Panc1 (cell line): ENCODE results near the gene JMJD1C.

ENCODE experiments used
- CTCF ChIP-seq: fragments of 450-650 bp; IDR thresholded peaks from 2 replicates; pipeline ENCODE4 v1.5.1; 2017; ENCODE audit warnings: mild to moderate bottlenecking
- POLR2AphosphoS5 ChIP-seq: IDR thresholded peaks from 2 replicates; pipeline ENCODE4 v1.6.1; 2012; ENCODE audit warnings: mild to moderate bottlenecking, low read depth, low read length, moderate library complexity
- SIN3A ChIP-seq: IDR thresholded peaks from 2 replicates; pipeline ENCODE4 v1.6.1; 2012; ENCODE audit warnings: low read depth, mild to moderate bottlenecking, low read length, moderate library complexity, borderline replicate concordance; ENCODE audit not compliant: insufficient read depth
- TCF7L2 ChIP-seq: IDR thresholded peaks from 2 replicates; pipeline ENCODE4 v1.6.1; 2011; ENCODE audit warnings: mild to moderate bottlenecking, low read depth, low read length, inconsistent platforms
- TF ChIP-seq, protein P1 (sequence below), 2 experiments: IDR thresholded peaks; 2 replicates each; pipeline ENCODE4 v1.6.1; 2011 to 2012; ENCODE audit warnings: low read depth in 2 of 2, control low read depth in 1 of 2, low read length in 1 of 2, mild to moderate bottlenecking in 1 of 2, moderate library complexity in 1 of 2; ENCODE audit not compliant: insufficient read depth in 1 of 2

GRCh38 chr10:63150745-63151144 lies 315.0 kb downstream of the JMJD1C start:
- no peak for TF ChIP-seq CTCF
- no peak for TF ChIP-seq POLR2AphosphoS5
- no peak for TF ChIP-seq TCF7L2
- TF ChIP-seq SIN3A = no peak
- TF ChIP-seq, protein P1, sequence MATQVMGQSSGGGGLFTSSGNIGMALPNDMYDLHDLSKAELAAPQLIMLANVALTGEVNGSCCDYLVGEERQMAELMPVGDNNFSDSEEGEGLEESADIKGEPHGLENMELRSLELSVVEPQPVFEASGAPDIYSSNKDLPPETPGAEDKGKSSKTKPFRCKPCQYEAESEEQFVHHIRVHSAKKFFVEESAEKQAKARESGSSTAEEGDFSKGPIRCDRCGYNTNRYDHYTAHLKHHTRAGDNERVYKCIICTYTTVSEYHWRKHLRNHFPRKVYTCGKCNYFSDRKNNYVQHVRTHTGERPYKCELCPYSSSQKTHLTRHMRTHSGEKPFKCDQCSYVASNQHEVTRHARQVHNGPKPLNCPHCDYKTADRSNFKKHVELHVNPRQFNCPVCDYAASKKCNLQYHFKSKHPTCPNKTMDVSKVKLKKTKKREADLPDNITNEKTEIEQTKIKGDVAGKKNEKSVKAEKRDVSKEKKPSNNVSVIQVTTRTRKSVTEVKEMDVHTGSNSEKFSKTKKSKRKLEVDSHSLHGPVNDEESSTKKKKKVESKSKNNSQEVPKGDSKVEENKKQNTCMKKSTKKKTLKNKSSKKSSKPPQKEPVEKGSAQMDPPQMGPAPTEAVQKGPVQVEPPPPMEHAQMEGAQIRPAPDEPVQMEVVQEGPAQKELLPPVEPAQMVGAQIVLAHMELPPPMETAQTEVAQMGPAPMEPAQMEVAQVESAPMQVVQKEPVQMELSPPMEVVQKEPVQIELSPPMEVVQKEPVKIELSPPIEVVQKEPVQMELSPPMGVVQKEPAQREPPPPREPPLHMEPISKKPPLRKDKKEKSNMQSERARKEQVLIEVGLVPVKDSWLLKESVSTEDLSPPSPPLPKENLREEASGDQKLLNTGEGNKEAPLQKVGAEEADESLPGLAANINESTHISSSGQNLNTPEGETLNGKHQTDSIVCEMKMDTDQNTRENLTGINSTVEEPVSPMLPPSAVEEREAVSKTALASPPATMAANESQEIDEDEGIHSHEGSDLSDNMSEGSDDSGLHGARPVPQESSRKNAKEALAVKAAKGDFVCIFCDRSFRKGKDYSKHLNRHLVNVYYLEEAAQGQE (IDR thresholded peaks at IDR 0.05; ENCODE audit: insufficient read depth in 1 of 2, low read depth in 2 of 2, low read length in 1 of 2) = no peak
